Lower lobe of right lung (tissue), 2 donors: ENCODE data around the gene KCNJ11. TPM values are rescaled to one million over a fixed set of nuclear protein-coding genes. Genes with fewer than 3 reads are reported as not detected.

Experiments used
- ATAC-seq, 2 donors: fragments of 200-7000 bp; cut with Tn5 transposase; one replicate each; pipeline ENCODE4 v1.9.1; 2020 to 2022; ENCODE audit warnings: mild to moderate bottlenecking in 2 of 2, moderate library complexity in 2 of 2
- DNase-seq: peaks from one replicate; pipeline ENCODE4 v3.0.0-alpha.2; 2020
- H3K27ac ChIP-seq: fragments of 200-600 bp; one replicate; pipeline ENCODE4 v1.8.0; 2022
- H3K27me3 ChIP-seq: fragments of 200-600 bp; one replicate; pipeline ENCODE4 v1.8.0; 2022; ENCODE audit warnings: low read depth
- H3K36me3 ChIP-seq: fragments of 200-600 bp; one replicate; pipeline ENCODE4 v1.8.0; 2022; ENCODE audit warnings: mild to moderate bottlenecking
- H3K4me1 ChIP-seq: fragments of 200-600 bp; one replicate; pipeline ENCODE4 v1.8.0; 2022
- H3K4me3 ChIP-seq: fragments of 200-600 bp; one replicate; pipeline ENCODE4 v1.8.0; 2022; ENCODE audit warnings: mild to moderate bottlenecking
- H3K9me3 ChIP-seq: fragments of 200-600 bp; one replicate; pipeline ENCODE4 v1.8.0; 2022
- CTCF ChIP-seq: fragments of 200-600 bp; IDR thresholded peaks from one replicate; pipeline ENCODE4 v1.8.0; 2022; ENCODE audit warnings: antibody characterized with exemption, mild to moderate bottlenecking
- intact Hi-C: fragments of 100-400 bp; cut with DNase I; formaldehyde crosslinking; loops from one replicate; pipeline ENCODE4 v1.11.0; 2022
- total RNA-seq: library from RNA; stranded (reverse); fragmentation: NEBNext Ultra II Directional; extraction: Animal tissue kit (Norgen Biotek cat#: 25700); gene quantifications from one replicate; pipeline ENCODE4 v1.2.1, GENCODE V29; 2021
- donor health status: DM: no; HTN: yes; CAD: no; lungs with severe emphysema.

The KCNJ11 gene
- total RNA-seq, 1 donor from 2014 or later, result 4.3 TPM

GRCh38 chr11:17399236-17399635, 10.8 kb upstream of the KCNJ11 start:
- Histone ChIP-seq H3K4me1 (no peaks in the 10 kb centered on the region), H3K4me3 (no peak overlapping the region), H3K27ac (no peak overlapping the region), H3K27me3 (no peaks in the 10 kb centered on the region), H3K9me3 (no peaks in the 10 kb centered on the region), H3K36me3 (no peaks in the 10 kb centered on the region)
- ATAC-seq, result no peak
- no peak for TF ChIP-seq CTCF
- DNase-seq, result no peak
- intact Hi-C loops, result no loop called here

DNA sequence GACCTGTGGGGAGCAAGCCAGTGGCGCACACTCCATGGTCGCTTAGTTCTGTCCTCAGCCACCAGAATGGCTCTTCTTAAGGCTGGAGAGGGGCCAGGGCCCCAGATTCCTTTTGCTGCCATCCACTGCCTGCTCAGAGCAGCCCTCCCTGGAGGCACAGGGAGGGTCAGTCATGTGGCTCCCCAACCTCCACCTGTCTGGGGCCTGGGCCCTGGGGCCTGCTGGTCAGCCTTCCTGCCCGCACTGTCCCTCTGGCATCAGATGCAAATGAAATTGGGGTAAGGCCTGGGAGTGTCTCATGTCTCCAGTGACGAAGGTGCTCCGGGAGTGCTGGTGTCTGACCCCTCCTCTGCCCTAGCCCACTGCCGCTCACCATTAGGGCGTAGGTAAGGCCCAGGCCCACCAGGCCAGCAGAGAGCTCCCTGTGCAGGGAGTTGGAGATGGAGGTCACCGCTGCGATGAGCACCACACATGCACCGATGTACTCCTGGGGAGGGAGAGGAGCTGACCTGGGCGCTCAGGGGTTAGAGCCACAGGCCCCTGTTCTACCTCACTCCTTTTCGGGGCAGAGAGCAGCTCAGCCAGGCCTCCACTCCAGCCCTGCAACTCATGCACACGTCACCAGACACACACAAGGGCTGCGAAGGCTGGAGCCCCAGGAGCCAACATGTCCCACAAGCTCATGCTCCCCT, 9.0 kb upstream of the KCNJ11 start:
- H3K36me3 ChIP-seq, result no peaks in the 10 kb centered on the region
- ATAC-seq (no peak), DNase-seq (no peak)
- TF ChIP-seq CTCF, result no peak
- intact Hi-C loops, result no loop called here
- no peaks in the 10 kb centered on the region for H3K9me3 ChIP-seq
- no peaks in the 10 kb centered on the region for H3K27me3 ChIP-seq
- H3K27ac ChIP-seq, result no peak overlapping the region
- no peaks in the 10 kb centered on the region for H3K4me1 ChIP-seq
- no peak overlapping the region for H3K4me3 ChIP-seq

DNA sequence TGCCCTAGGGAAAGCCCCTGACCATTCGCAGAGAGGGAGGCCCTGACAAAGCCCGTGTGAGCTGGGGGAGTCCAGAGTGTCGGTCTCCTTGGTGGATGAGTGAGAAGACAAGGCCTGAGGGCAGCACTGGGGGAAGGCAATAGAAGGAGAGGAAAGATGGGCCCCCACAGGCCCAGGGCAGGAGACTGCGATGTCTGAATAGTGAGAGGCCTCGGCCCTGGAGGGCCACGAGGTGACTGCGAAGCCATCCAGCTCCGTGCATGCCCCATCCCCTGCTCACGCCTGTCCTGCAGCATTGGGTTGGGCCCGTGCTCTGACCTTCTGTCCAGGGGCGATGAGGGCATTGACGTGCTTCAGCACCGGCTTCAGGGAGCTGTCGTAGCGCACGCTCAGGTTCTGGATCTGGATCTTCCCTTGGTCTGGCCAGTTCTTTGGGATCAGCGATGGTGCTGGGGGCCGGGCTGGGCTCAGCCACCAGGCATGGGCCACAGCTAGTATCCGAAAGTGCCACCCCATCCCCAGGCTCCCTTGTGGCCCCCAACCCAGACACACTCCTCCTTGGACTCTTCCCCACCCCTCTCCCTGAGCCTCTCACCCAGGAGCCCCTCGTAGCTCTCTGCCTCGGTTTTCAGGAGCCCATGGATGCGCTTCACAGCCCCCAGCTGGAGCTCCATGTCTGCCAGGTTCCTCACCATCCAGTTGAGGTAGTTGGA, 8.3 kb upstream of the KCNJ11 start:
- H3K4me1 ChIP-seq, result no peaks in the 10 kb centered on the region
- DNase-seq (no peak), ATAC-seq (no peak)
- H3K9me3 ChIP-seq, result no peaks in the 10 kb centered on the region
- no peak overlapping the region for H3K4me3 ChIP-seq
- no peaks in the 10 kb centered on the region for H3K27me3 ChIP-seq
- no peak overlapping the region for H3K27ac ChIP-seq
- TF ChIP-seq CTCF, result no peak
- intact Hi-C loops, result no loop called here
- H3K36me3 ChIP-seq, result no peaks in the 10 kb centered on the region

DNA sequence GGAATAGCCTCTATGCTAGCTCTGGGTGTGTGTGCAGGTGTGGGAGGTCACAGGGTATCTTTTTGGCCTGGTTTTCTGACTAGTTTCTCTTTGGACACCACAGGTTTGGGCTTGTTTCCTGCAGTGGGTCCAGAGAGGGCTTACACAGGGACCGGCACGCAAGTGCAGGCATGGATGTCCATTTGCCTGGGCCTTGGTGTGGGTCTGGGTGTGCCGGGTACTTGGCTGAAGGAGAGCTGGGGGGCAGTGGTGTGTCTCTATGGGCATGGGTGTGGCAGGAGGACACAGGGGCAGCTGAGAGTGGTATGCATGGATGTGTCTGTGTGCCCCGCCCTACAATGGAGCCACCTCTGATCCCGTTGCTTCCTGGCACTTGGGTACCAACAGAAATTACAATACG, 7.5 kb upstream of the KCNJ11 start:
- H3K27ac ChIP-seq, result no peak overlapping the region
- ATAC-seq (no peak), DNase-seq (no peak)
- no peaks in the 10 kb centered on the region for H3K4me1 ChIP-seq
- TF ChIP-seq CTCF, result no peak
- intact Hi-C loops, result no loop called here
- no peaks in the 10 kb centered on the region for H3K9me3 ChIP-seq
- H3K36me3 ChIP-seq, result no peaks in the 10 kb centered on the region
- H3K27me3 ChIP-seq, result no peaks in the 10 kb centered on the region
- no peak overlapping the region for H3K4me3 ChIP-seq

- intact Hi-C loops, result no loop called here
- DNase-seq (no peak), ATAC-seq (no peak)
- H3K36me3 ChIP-seq, result no peaks in the 10 kb centered on the region
- no peaks in the 10 kb centered on the region for H3K9me3 ChIP-seq
- H3K27me3 ChIP-seq, result no peaks in the 10 kb centered on the region
- no peaks in the 10 kb centered on the region for H3K4me1 ChIP-seq
- no peak overlapping the region for H3K4me3 ChIP-seq
- TF ChIP-seq CTCF, result no peak
- H3K27ac ChIP-seq, result no peak overlapping the region
Observed at GRCh38 chr11:17395554-17395961, 7.1 kb upstream of the KCNJ11 start.
